Measurements from ENCODE around the gene SPON1. TPM values are rescaled to one million over a fixed set of nuclear protein-coding genes. Genes with fewer than 3 reads are reported as not detected.

SPON1 gene
- total and polyA plus RNA-seq, 11 donors = 1.6 to 20.0 (median 6.8) TPM

DNA sequence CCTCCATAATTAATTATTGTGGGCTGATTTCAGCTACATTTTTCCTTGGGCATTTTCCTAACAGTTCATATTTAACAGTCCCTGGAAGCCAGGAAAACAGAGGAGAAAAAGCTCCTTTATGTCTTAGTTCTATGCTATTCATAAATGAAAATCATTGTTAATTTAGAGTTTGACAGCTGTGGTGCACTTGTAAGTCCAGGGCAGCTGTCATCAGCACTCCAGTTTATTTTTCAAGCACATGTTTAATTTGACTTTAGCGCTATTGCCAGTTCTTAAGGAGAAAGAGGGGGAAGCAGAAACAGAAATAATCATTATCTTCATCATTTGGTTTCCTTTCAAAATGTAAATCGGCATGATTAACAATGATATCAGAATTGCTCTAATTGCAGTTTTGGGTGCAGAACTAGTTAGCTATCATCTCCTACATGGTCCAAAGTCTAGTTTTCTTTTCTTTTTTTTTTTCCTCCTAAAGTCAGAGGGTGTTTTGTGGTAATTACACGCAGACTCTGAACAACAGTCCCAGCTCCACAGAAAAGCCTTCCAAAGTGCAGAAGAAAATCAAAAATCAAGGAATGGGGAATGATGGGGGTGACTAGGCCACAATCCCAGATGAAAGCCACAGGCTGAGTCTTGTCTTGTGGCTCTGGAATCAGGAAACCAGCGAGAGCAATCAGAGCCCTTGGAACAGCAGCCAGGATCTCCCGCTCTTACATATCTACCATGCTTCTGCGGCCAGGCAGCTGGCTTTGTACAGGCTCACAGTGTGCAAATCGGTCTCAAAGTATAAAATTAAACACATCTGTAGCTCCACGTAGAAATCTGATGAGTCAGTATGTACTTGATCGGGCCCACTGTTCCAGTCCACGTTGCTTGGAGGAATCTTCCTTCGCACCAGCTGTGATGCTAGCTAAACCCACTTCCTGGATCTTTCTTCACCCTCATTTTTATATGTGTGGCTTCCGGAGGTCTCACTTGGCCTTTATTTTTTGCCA lies 91.9 kb downstream of the SPON1 start:
- no peak for TF ChIP-seq CTCF (IDR thresholded peaks at IDR 0.05)
- no peak for TF ChIP-seq POLR2A (IDR thresholded peaks at IDR 0.05)
- ATAC-seq (peak; percentile 80 to 93 (median 88)), DNase-seq (peak; percentile 44 to 69 (median 57))
- intact Hi-C loops (cut with DNase I) = no loop called here
- H3K4me3 ChIP-seq = no peak overlapping the region
- peak overlapping the region in 3 of 12 donors; percentile 9 to 62 (median 11) for H3K27ac ChIP-seq
- no peaks in the 10 kb centered on the region for H3K27me3 ChIP-seq
- H3K36me3 ChIP-seq = no peaks in the 10 kb centered on the region
- WGBS, 4 donors = 75 to 79% (median 78%) methylated on average over 11 to 12 of the region's 12 CpGs
- H3K9me3 ChIP-seq = peaks cover 0 to 4% (median 0%) of the 10 kb centered on the region in 12 donors
- peaks cover 0 to 10% (median 0%) of the 10 kb centered on the region in 12 donors for H3K4me1 ChIP-seq

GRCh38 chr11:14055936-14056335 lies 93.4 kb downstream of the SPON1 start:
- intact Hi-C loops (cut with DNase I) = no loop called here
- H3K27me3 ChIP-seq = no peaks in the 10 kb centered on the region
- no peak overlapping the region for H3K4me3 ChIP-seq
- no peak for DNase-seq
- no peak overlapping the region for H3K27ac ChIP-seq
- H3K4me1 ChIP-seq = peaks cover 0 to 13% (median 0%) of the 10 kb centered on the region in 12 donors
- TF ChIP-seq POLR2A (IDR thresholded peaks at IDR 0.05) (no peak), CTCF (IDR thresholded peaks at IDR 0.05) (no peak)
- peaks cover 0 to under 1% (median 0%) of the 10 kb centered on the region in 12 donors for H3K9me3 ChIP-seq
- no peak for ATAC-seq
- 90 to 96% (median 93%) methylated on average over 1 of the region's 1 CpG for WGBS, 4 donors
- no peaks in the 10 kb centered on the region for H3K36me3 ChIP-seq

- H3K4me1 ChIP-seq = peaks cover 0 to 13% (median 0%) of the 10 kb centered on the region in 12 donors
- DNase-seq (no peak), ATAC-seq (no peak)
- H3K9me3 ChIP-seq = no peaks in the 10 kb centered on the region
- H3K4me3 ChIP-seq = no peak overlapping the region
- no peaks in the 10 kb centered on the region for H3K27me3 ChIP-seq
- TF ChIP-seq CTCF (IDR thresholded peaks at IDR 0.05) (no peak), POLR2A (IDR thresholded peaks at IDR 0.05) (no peak)
- intact Hi-C loops (cut with DNase I) = no loop called here
- no peak overlapping the region for H3K27ac ChIP-seq
- WGBS, 4 donors = 64 to 81% (median 75%) methylated on average over 5 of the region's 5 CpGs
- H3K36me3 ChIP-seq = no peaks in the 10 kb centered on the region
These were observed 95.5 kb downstream of the SPON1 start for GRCh38 chr11:14058061-14058460.

GRCh38 chr11:14059491-14059890 lies 97.0 kb downstream of the SPON1 start:
- intact Hi-C loops (cut with DNase I) = no loop called here

More at GRCh38 chr11:14059491-14059890, 97.0 kb downstream of the SPON1 start:
- Histone ChIP-seq H3K27me3 (no peaks in the 10 kb centered on the region), H3K4me3 (no peak overlapping the region), H3K36me3 (no peaks in the 10 kb centered on the region), H3K27ac (no peak overlapping the region), H3K9me3 (no peaks in the 10 kb centered on the region), H3K4me1 (peaks cover 0 to 7% (median 0%) of the 10 kb centered on the region in 12 donors)
- no peak for ATAC-seq
- 32 to 56% (median 42%) methylated on average over 1 of the region's 1 CpG for WGBS, 4 donors
- TF ChIP-seq CTCF (IDR thresholded peaks at IDR 0.05) = no peak
- TF ChIP-seq POLR2A (IDR thresholded peaks at IDR 0.05) = no peak
- peak in 1 of 5 donors; percentile 26 for DNase-seq

Measured in heart left ventricle (tissue), 16 donors.